Mesenteric fat pad (tissue), 1 donor: ENCODE data around the gene MAP3K8. TPM values are rescaled to one million over a fixed set of nuclear protein-coding genes. Genes with fewer than 3 reads are reported as not detected.

Source experiments
- total RNA-seq: library from RNA; stranded (reverse); fragmentation: NEBNext Ultra II Directional; extraction: Animal tissue kit (Norgen Biotek cat#: 25700); gene quantifications from one replicate; pipeline ENCODE4 v1.2.1, GENCODE V29; 2021
- donor health status: DM: yes; HTN: yes; CAD: no.

Gene MAP3K8
- total RNA-seq, 1 donor from 2014 or later: 99.7 TPM

Other genes with a start within 250 kb of the MAP3K8 start
- 26.5 TPM for gene MTPAP, start 84.9 kb upstream of the MAP3K8 start, total RNA-seq
- not detected for gene LYZL2, start 195.6 kb downstream of the MAP3K8 start, total RNA-seq